SJSA1 (cell line): Measurements from ENCODE around the gene ABHD4. TPM values are rescaled to one million over a fixed set of nuclear protein-coding genes. Genes with fewer than 3 reads are reported as not detected.
"Not testable (repeated sequence)": the region's sequence is repeated elsewhere in the genome, so short reads cannot be mapped to it uniquely, and the experiment has no call there.

ENCODE experiments used
- DNase-seq, 2 experiments: peaks; one replicate each; pipeline ENCODE4 v3.0.0-alpha.2; 2015 to 2020; ENCODE audit warnings: low spot score in 2 of 2, low read depth in 1 of 2
- H3K27ac ChIP-seq: fragments of 250-450 bp; sonication (Bioruptor Pico); 2 replicates; pipeline ENCODE4 v1.5.1; 2020; ENCODE audit warnings: mild to moderate bottlenecking, moderate library complexity
- H3K27me3 ChIP-seq: fragments of 250-450 bp; sonication (Bioruptor Pico); replicated peaks from 2 replicates; pipeline ENCODE4 v1.5.1; 2020; ENCODE audit warnings: mild to moderate bottlenecking, moderate library complexity
- H3K36me3 ChIP-seq: fragments of 250-450 bp; sonication (Bioruptor Pico); 2 replicates; pipeline ENCODE4 v1.5.1; 2020; ENCODE audit warnings: mild to moderate bottlenecking
- H3K4me1 ChIP-seq: fragments of 250-450 bp; sonication (Bioruptor Pico); replicated peaks from 2 replicates; pipeline ENCODE4 v1.6.1; 2021; ENCODE audit warnings: mild to moderate bottlenecking
- H3K4me3 ChIP-seq: fragments of 250-450 bp; sonication (Bioruptor Pico); 2 replicates; pipeline ENCODE4 v1.5.1; 2020; ENCODE audit warnings: mild to moderate bottlenecking
- H3K9me3 ChIP-seq: fragments of 250-450 bp; sonication (Bioruptor Pico); replicated peaks from 2 replicates; pipeline ENCODE4 v1.5.1; 2020; ENCODE audit warnings: mild to moderate bottlenecking
- total RNA-seq: library from RNA; depleted of rRNA; stranded (reverse); fragments of >200 nt; shearing (Covaris generic); gene quantifications from 2 replicates; pipeline ENCODE4 v1.2.3, GENCODE V29; 2014; rRNA removed

ABHD4 gene, protein sequence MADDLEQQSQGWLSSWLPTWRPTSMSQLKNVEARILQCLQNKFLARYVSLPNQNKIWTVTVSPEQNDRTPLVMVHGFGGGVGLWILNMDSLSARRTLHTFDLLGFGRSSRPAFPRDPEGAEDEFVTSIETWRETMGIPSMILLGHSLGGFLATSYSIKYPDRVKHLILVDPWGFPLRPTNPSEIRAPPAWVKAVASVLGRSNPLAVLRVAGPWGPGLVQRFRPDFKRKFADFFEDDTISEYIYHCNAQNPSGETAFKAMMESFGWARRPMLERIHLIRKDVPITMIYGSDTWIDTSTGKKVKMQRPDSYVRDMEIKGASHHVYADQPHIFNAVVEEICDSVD
- total RNA-seq = 7.1 and 7.3 TPM in 2 replicates

DNA sequence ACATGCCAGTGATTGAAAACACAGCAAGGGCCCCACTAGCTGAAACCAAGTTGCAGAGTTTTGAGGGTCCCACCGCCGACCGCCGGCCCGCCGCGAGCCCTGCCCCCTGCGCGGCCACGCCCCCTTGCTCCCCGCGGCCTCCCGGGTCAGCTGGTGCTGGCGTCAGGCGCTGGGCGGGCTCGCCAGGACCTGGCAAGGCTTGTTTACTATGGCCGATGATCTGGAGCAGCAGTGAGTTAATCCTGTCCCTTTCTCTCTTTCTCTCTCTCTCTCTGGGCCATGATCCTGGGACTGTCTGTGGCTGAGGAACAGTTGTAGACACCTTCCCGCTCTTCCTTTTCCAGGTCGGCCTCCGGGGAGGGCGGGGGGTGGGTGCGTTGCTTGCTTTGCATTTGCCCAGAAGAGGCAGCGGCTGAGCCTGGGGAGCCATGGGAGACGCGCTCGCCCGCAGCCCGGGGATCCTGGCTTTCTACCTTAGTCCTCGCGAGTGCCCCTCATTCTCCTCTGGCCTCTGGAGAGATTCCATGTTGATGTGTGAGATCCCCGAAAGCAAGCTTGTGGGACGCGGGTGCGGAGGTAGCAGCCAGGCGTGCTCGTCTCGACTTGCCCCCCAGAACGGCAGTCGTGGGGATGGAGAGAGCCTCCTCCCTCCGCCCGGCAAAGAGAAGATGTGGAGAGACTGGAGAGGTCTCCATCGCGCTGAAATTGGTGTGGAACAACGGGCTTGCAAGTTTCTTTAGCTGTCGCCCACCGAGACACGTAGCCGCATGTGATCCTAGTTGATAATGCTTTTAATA lies at the start of gene ABHD4:
Gene ABHD4 (plus strand): TSS at position 202 of the 797 bp plus-strand sequence. CDS start 7 bp downstream, at position 209.
- peak; percentile 58 to 67 for DNase-seq
- Histone ChIP-seq H3K4me1 (peaks cover 24% of the 10 kb centered on the region), H3K27me3 (no peaks in the 10 kb centered on the region)

GRCh38 chr14:22549324-22549962 lies 48.7 kb upstream of the ABHD4 start:
- Histone ChIP-seq H3K9me3 (no peaks in the 10 kb centered on the region), H3K36me3 (peaks cover 23% of the 10 kb centered on the region), H3K27me3 (no peaks in the 10 kb centered on the region), H3K4me3 (no peak overlapping the region), H3K4me1 (peaks cover 89% of the 10 kb centered on the region), H3K27ac (peak overlapping the region; percentile 95)
- DNase-seq = no peak

More for the DNA sequence above, at the start of gene ABHD4:
- Histone ChIP-seq H3K27ac (peak within 1 kb of the TSS; percentile 55), H3K36me3 (peaks cover 14% of the 10 kb centered on the region), H3K4me3 (peak within 1 kb of the TSS; percentile 57), H3K9me3 (no peaks in the 10 kb centered on the region)

- H3K27ac ChIP-seq = peak overlapping the region; percentile 95
- peaks cover 23% of the 10 kb centered on the region for H3K36me3 ChIP-seq
- H3K9me3 ChIP-seq = no peaks in the 10 kb centered on the region
- no peak overlapping the region for H3K4me3 ChIP-seq
- H3K27me3 ChIP-seq = no peaks in the 10 kb centered on the region
- DNase-seq = peak; percentile 84 to 89
- peaks cover 83% of the 10 kb centered on the region for H3K4me1 ChIP-seq
These were observed 48.0 kb upstream of the ABHD4 start for GRCh38 chr14:22549981-22550673.

DNA sequence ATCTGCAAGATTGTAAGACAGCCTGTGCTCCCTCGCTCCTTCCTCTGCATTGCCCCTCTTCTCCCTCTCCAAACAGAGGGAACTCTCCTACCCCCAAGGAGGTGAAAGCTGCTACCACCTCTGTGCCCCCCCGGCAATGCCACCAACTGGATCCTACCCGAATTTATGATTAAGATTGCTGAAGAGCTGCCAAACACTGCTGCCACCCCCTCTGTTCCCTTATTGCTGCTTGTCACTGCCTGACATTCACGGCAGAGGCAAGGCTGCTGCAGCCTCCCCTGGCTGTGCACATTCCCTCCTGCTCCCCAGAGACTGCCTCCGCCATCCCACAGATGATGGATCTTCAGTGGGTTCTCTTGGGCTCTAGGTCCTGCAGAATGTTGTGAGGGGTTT lies 46.5 kb upstream of the ABHD4 start:
- H3K36me3 ChIP-seq = peaks cover 23% of the 10 kb centered on the region
- H3K4me3 ChIP-seq = no peak overlapping the region
- H3K27ac ChIP-seq = peak overlapping the region; percentile 95
- peak; percentile 52 to 69 for DNase-seq
- no peaks in the 10 kb centered on the region for H3K27me3 ChIP-seq
- H3K9me3 ChIP-seq = no peaks in the 10 kb centered on the region
- H3K4me1 ChIP-seq = peaks cover 86% of the 10 kb centered on the region

- peak overlapping the region; percentile 95 for H3K27ac ChIP-seq
- peak; percentile 97 to 99 for DNase-seq
- H3K27me3 ChIP-seq = no peaks in the 10 kb centered on the region
- no peak overlapping the region for H3K4me3 ChIP-seq
- peaks cover 86% of the 10 kb centered on the region for H3K4me1 ChIP-seq
- H3K36me3 ChIP-seq = peaks cover 23% of the 10 kb centered on the region
- H3K9me3 ChIP-seq = no peaks in the 10 kb centered on the region
These were observed 45.9 kb upstream of the ABHD4 start for GRCh38 chr14:22552001-22552826.

- no peaks in the 10 kb centered on the region for H3K27me3 ChIP-seq
- no peak for DNase-seq
These were observed 45.3 kb upstream of the ABHD4 start for GRCh38 chr14:22552827-22553076.

DNA sequence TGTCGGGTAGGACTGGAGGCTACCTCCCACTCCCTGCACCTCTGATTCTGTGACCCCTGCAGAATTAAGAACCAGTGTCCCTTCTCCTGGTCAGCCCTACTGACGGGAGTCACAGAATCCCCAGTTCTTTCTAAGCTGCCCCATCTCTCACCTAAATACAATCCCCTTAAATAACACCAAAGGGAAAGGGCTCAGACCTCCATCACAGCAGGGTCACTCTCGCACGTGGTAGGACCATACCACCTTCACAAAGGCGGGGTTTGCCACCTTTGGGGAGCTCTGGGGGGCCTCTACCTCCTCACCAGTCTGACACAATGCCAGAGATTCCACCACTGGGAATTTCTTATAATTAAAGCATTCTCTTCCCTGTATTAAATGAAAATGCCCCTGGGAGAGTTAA lies 44.7 kb upstream of the ABHD4 start:
- peaks cover 79% of the 10 kb centered on the region for H3K4me1 ChIP-seq
- DNase-seq = no peak
- H3K36me3 ChIP-seq = peaks cover 15% of the 10 kb centered on the region
- peak overlapping the region; percentile 95 for H3K27ac ChIP-seq
- no peaks in the 10 kb centered on the region for H3K9me3 ChIP-seq
- H3K27me3 ChIP-seq = no peaks in the 10 kb centered on the region
- H3K4me3 ChIP-seq = no peak overlapping the region

More at GRCh38 chr14:22552827-22553076, 45.3 kb upstream of the ABHD4 start:
- Histone ChIP-seq H3K4me1 (peaks cover 85% of the 10 kb centered on the region), H3K27ac (peak overlapping the region; percentile 95), H3K4me3 (no peak overlapping the region), H3K9me3 (no peaks in the 10 kb centered on the region), H3K36me3 (peaks cover 20% of the 10 kb centered on the region)

GRCh38 chr14:22553861-22554497 lies 44.1 kb upstream of the ABHD4 start:
- H3K4me3 ChIP-seq, DNase-seq, H3K9me3 ChIP-seq, H3K27me3 ChIP-seq: not testable (repeated sequence)
- Histone ChIP-seq H3K27ac (peak overlapping the region; percentile 95), H3K4me1 (peaks cover 75% of the 10 kb centered on the region), H3K36me3 (peaks cover 12% of the 10 kb centered on the region)

GRCh38 chr14:22554498-22555383 lies 43.4 kb upstream of the ABHD4 start:
- Histone ChIP-seq H3K27ac (no peak overlapping the region), H3K4me1 (peaks cover 67% of the 10 kb centered on the region), H3K36me3 (peaks cover 7% of the 10 kb centered on the region), H3K4me3 (no peak overlapping the region), H3K9me3 (no peaks in the 10 kb centered on the region), H3K27me3 (no peaks in the 10 kb centered on the region)
- no peak for DNase-seq

DNA sequence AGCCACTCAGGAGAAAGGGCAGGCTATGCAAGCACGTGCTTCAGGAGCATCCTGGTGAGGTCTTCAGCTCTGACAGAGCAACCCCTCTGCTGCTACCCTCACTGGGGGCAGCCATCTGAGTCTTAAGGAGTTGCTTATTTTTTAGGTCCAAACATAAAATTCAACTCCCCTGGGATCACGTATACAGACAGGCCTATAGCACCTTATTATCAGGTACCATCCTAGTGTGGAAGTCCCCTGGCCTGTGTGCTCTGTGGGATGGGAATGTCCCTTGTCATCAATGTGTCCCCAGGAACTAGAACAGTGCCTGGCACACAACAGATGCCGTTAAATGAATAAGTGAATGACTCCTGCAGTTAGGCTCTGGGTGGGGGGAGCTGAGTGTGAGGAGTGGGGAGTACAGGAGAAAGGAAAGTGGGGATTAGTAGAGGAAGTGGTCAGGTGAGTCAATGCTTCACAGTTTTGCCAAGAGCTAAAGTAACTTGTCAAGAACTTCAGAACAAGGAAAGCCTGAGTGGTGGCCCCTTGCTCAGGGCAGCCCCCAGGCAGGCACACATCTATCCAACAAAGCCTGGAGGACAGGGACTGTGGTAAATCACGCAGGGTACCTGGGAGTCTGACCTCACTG lies 42.6 kb upstream of the ABHD4 start:
- no peak for DNase-seq
- Histone ChIP-seq H3K27me3 (no peaks in the 10 kb centered on the region), H3K4me1 (peaks cover 59% of the 10 kb centered on the region), H3K27ac (peak overlapping the region; percentile 60), H3K36me3 (peaks cover 7% of the 10 kb centered on the region), H3K9me3 (no peaks in the 10 kb centered on the region), H3K4me3 (no peak overlapping the region)
